Epithelial cell of proximal tubule (primary cell): ENCODE data around the gene ZBED5. TPM values are rescaled to one million over a fixed set of nuclear protein-coding genes. Genes with fewer than 3 reads are reported as not detected.

Experiments used
- DNase-seq: peaks from one replicate; pipeline ENCODE4 v3.0.0-alpha.2; 2011; ENCODE audit warnings: low read depth
- H3K4me3 ChIP-seq: 2 replicates; pipeline ENCODE4 v1.5.1; 2011; ENCODE audit warnings: low read depth, mild to moderate bottlenecking, low read length
- CTCF ChIP-seq: conservative IDR thresholded peaks from 2 replicates; pipeline ENCODE4 v1.5.1; 2012; ENCODE audit warnings: low read depth, mild to moderate bottlenecking, low read length
- total RNA-seq: library from RNA; depleted of rRNA; stranded (reverse); fragments of >200 nt; gene quantifications from 2 replicates; pipeline ENCODE4 v1.2.3, GENCODE V29; 2015

ZBED5 gene
- total RNA-seq, 1 donor from 2014 or later: 19.8 TPM

GRCh38 chr11:10807493-10808234, 50.2 kb downstream of the ZBED5 start:
- no peak for TF ChIP-seq CTCF
- DNase-seq: no peak
- peak overlapping the region; percentile 83 for H3K4me3 ChIP-seq

- no peak overlapping the region for H3K4me3 ChIP-seq
- DNase-seq: no peak
These were observed 51.6 kb downstream of the ZBED5 start for GRCh38 chr11:10806206-10806605.

GRCh38 chr11:10805741-10806140, 52.1 kb downstream of the ZBED5 start:
- TF ChIP-seq CTCF: no peak
- no peak overlapping the region for H3K4me3 ChIP-seq
- no peak for DNase-seq

More at GRCh38 chr11:10806206-10806605, 51.6 kb downstream of the ZBED5 start:
- TF ChIP-seq CTCF: no peak

GRCh38 chr11:10803676-10804075, 54.2 kb downstream of the ZBED5 start:
- H3K4me3 ChIP-seq: no peak overlapping the region
- DNase-seq: no peak
- TF ChIP-seq CTCF: no peak

Other genes with a start within 250 kb of the ZBED5 start
- 0.07 TPM in 1 of 2 replicates, not detected in the other for gene IRAG1, start 164.3 kb downstream of the ZBED5 start, total RNA-seq
- 20.5 and 25.0 TPM in 2 replicates for gene CTR9, start 106.8 kb downstream of the ZBED5 start, total RNA-seq
- 528 and 712 TPM in 2 replicates for gene EIF4G2, start 49.1 kb downstream of the ZBED5 start, total RNA-seq